ENCODE results near the gene FAM171A2. TPM values are rescaled to one million over a fixed set of nuclear protein-coding genes. Genes with fewer than 3 reads are reported as not detected.

Gene FAM171A2
- total and polyA plus RNA-seq, 8 donors: 0.30 to 5.4 (median 0.31) TPM; not detected in 3

DNA sequence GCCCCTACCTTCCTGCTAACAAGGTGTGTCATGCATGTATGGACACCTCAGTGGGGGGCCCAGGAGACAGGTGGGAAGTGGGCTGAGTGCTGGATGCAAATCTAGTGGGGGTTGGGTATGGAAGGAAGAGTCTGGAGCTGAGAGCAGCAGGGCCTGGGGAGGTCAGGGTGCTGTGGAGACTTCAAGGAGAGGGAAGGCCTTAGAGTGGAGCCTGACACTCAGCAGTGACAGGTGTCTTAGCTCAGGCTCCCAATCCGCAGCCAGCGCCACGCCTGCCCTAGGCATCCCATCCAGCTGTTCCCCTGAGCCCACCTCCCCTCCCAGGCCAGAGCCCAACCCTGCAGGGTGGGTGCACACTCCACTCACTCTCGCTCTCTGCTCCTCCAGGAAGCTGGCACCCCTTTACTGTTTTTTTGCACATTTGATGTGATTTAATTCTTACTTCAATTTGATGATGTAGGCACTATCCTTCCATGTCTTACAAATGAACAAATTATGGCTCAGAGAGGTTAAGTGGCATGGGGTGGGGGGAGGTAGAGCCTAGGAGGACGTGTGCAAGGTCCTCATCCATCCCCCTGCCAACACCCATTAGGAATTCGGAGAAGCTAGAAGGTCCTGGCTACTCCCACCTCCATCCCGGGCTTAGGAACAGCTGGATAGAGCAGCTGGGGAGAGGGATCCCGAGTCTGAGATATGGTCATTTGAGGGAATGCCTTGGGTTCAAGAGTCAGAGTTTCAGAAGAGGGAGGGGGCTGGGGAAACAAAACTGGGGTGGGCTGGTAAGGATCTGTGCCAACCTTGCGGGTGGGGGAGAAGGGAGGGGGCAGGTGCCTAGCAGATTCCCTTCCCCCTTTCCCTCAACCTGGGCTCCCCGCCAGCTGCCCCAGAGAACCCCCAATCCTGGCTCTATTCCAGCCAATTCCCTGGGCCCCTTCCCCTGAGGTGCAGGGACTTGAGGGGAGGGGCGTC, 2.1 kb downstream of the FAM171A2 start:
- H3K4me1 ChIP-seq: peaks cover 18 to 41% (median 31%) of the 10 kb centered on the region in 4 donors
- 47 to 53% (median 49%) methylated on average over 10 to 11 of the region's 11 CpGs for WGBS, 5 donors
- H3K36me3 ChIP-seq: no peaks in the 10 kb centered on the region
- no peak overlapping the region for H3K27ac ChIP-seq
- no peak overlapping the region for H3K4me3 ChIP-seq
- DNase-seq: peak in 1 of 2 donors; percentile 56
- intact Hi-C loops (cut with DNase I; ENCODE audit: low total_unique reads): no loop called here
- H3K9me3 ChIP-seq: no peaks in the 10 kb centered on the region
- H3K27me3 ChIP-seq: peaks cover 0 to 57% (median 15%) of the 10 kb centered on the region in 3 donors
- no peak for TF ChIP-seq POLR2AphosphoS5 (IDR thresholded peaks at IDR 0.05)
- TF ChIP-seq, protein P1, sequence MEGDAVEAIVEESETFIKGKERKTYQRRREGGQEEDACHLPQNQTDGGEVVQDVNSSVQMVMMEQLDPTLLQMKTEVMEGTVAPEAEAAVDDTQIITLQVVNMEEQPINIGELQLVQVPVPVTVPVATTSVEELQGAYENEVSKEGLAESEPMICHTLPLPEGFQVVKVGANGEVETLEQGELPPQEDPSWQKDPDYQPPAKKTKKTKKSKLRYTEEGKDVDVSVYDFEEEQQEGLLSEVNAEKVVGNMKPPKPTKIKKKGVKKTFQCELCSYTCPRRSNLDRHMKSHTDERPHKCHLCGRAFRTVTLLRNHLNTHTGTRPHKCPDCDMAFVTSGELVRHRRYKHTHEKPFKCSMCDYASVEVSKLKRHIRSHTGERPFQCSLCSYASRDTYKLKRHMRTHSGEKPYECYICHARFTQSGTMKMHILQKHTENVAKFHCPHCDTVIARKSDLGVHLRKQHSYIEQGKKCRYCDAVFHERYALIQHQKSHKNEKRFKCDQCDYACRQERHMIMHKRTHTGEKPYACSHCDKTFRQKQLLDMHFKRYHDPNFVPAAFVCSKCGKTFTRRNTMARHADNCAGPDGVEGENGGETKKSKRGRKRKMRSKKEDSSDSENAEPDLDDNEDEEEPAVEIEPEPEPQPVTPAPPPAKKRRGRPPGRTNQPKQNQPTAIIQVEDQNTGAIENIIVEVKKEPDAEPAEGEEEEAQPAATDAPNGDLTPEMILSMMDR (IDR thresholded peaks at IDR 0.05): no peak

DNA sequence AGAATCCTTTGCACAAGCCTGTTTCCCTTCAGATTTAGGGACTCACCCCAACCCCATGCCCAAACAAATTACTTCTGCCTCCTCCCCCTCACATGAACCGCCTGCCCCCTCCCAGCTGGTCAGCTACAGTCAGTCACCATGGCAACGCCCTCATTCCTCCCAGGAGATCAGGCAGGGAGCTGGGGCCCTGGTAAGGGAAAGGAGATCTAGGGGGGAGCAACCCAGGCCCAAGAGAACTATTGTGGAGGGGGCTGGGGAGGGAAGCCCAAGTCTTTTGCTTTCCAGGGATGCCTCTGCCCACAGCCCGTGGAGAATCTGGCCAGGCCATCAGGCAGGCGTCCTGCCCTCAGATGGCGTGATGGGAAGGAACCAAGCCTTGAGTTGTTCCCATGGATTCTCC, 2.8 kb downstream of the FAM171A2 start:
- peaks cover 0 to 53% (median 15%) of the 10 kb centered on the region in 3 donors for H3K27me3 ChIP-seq
- WGBS, 5 donors: 32 to 57% (median 42%) methylated on average over 2 to 5 of the region's 5 CpGs
- H3K36me3 ChIP-seq: no peaks in the 10 kb centered on the region
- intact Hi-C loops (cut with DNase I; ENCODE audit: low total_unique reads): no loop called here
- H3K4me1 ChIP-seq: peaks cover 18 to 41% (median 31%) of the 10 kb centered on the region in 4 donors
- no peak overlapping the region for H3K27ac ChIP-seq
- TF ChIP-seq, protein P1 (IDR thresholded peaks at IDR 0.05): no peak
- TF ChIP-seq POLR2AphosphoS5 (IDR thresholded peaks at IDR 0.05): no peak
- TF ChIP-seq EP300 (IDR thresholded peaks at IDR 0.05): no peak
- TF ChIP-seq POLR2A (IDR thresholded peaks at IDR 0.05): no peak
- peak in 1 of 2 donors; percentile 89 for DNase-seq
- H3K4me3 ChIP-seq: no peak overlapping the region
- H3K9me3 ChIP-seq: no peaks in the 10 kb centered on the region

DNA sequence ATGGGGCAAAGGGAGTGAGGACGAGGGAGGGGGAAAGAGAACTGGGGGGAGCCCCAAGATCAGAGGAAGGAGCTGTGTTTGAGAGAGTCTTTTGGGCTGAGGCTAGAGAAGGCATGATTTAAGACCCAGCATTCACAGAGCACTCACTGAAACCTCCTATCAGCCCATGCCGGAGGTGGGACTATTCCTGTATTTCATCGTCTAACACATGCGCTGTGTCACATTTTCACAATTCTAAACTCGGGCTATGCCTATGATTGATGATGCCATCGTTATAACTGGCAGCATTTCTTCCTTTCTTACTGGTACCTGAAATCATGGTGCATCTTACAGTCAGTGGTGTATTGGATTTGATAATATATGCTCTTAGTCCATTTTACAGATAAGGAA, 3.5 kb downstream of the FAM171A2 start:
- no peaks in the 10 kb centered on the region for H3K36me3 ChIP-seq
- peaks cover 0 to 51% (median 15%) of the 10 kb centered on the region in 3 donors for H3K27me3 ChIP-seq
- no peak overlapping the region for H3K4me3 ChIP-seq
- H3K9me3 ChIP-seq: no peaks in the 10 kb centered on the region
- 38 to 68% (median 59%) methylated on average over 6 of the region's 6 CpGs for WGBS, 5 donors
- intact Hi-C loops (cut with DNase I; ENCODE audit: low total_unique reads): no loop called here
- no peak overlapping the region for H3K27ac ChIP-seq
- DNase-seq: no peak
- TF ChIP-seq EP300 (IDR thresholded peaks at IDR 0.05) (no peak), POLR2A (IDR thresholded peaks at IDR 0.05) (no peak), POLR2AphosphoS5 (IDR thresholded peaks at IDR 0.05) (no peak)
- TF ChIP-seq, protein P1 (IDR thresholded peaks at IDR 0.05): no peak
- H3K4me1 ChIP-seq: peaks cover 18 to 41% (median 31%) of the 10 kb centered on the region in 4 donors

DNA sequence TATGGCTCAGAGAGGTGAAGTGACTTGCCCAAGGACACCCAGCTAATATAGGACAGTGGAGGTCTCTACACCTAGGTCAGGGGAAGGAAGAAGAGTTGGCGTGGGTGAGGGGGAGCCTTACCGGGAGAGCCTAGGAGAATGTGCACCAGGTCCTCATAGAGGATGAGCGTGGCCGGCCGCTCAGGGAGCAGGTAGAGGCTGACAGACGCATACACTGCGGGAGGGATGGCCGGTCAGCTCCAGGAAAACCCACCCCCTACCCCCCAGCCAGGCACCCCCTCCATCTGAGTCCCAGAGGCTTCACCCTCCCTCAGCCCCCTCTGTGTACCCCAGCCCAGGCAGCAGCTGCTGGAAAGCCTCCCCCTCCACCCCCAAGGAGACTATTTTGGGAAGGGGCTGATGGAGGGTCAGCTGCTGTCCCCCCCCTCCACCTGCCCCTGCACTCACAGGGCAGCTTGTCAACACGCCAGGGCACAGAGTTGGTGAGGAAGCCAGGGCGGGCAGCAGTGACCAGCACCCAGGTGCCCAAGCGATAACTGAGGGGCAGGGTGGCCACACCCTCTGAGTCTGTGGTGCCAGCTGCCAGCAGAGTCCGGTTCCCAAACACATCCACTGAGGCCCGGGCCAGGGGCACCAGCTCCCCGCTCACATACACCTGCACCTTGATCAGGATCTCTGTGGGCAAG, 4.1 kb downstream of the FAM171A2 start:
- H3K36me3 ChIP-seq: no peaks in the 10 kb centered on the region
- H3K27ac ChIP-seq: no peak overlapping the region
- H3K4me1 ChIP-seq: peaks cover 18 to 41% (median 31%) of the 10 kb centered on the region in 4 donors
- H3K4me3 ChIP-seq: no peak overlapping the region
- H3K9me3 ChIP-seq: no peaks in the 10 kb centered on the region
- peaks cover 0 to 52% (median 15%) of the 10 kb centered on the region in 3 donors for H3K27me3 ChIP-seq
- intact Hi-C loops (cut with DNase I; ENCODE audit: low total_unique reads): no loop called here
- 69 to 78% (median 73%) methylated on average over 10 to 14 of the region's 14 CpGs for WGBS, 5 donors
- no peak for DNase-seq
- TF ChIP-seq EP300 (IDR thresholded peaks at IDR 0.05) (no peak), POLR2AphosphoS5 (IDR thresholded peaks at IDR 0.05) (no peak), POLR2A (IDR thresholded peaks at IDR 0.05) (no peak)
- TF ChIP-seq, protein P1 (IDR thresholded peaks at IDR 0.05): no peak

Measured in stomach (tissue), 9 donors.